Measurements from ENCODE around the gene CHAF1A. TPM values are rescaled to one million over a fixed set of nuclear protein-coding genes. Genes with fewer than 3 reads are reported as not detected.

Gene CHAF1A
- total and polyA plus RNA-seq, 2 experiments from 2014 or later = 113 to 125 TPM

DNA sequence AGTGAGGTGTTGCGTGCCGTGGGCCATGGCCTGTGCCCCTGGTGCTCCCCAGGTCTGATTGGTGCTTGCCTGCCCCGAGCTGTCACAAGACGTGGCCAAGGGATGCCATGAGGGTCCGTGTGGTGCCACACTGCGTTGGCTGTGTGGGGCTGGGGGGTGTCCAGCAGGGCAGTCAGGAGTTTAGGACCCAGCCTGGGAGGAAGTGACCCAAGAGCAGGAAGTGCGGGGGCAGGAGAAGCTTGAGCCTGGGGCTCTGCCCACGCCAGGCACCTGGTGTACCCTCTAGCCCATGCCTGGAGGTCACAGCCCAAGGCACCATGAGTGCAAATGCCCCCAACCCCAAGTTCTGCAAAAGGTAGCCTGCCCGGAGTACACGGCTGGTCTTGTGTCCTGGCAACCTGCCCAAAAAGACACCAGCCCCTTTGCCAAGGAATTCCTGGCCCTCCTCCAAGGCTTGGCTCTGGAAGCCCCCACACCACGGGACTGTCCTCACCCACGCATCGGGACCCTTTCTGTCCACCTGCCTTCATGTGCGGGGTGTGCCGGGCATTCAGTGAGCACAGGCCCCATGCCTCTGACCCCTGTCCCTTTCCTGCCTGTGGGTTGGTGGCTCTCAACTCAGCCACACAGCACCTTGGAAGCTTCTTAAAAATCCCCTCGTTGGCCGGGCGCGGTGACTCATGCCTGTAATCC, 34.2 kb upstream of the CHAF1A start (continued):
- TF ChIP-seq, protein P1, sequence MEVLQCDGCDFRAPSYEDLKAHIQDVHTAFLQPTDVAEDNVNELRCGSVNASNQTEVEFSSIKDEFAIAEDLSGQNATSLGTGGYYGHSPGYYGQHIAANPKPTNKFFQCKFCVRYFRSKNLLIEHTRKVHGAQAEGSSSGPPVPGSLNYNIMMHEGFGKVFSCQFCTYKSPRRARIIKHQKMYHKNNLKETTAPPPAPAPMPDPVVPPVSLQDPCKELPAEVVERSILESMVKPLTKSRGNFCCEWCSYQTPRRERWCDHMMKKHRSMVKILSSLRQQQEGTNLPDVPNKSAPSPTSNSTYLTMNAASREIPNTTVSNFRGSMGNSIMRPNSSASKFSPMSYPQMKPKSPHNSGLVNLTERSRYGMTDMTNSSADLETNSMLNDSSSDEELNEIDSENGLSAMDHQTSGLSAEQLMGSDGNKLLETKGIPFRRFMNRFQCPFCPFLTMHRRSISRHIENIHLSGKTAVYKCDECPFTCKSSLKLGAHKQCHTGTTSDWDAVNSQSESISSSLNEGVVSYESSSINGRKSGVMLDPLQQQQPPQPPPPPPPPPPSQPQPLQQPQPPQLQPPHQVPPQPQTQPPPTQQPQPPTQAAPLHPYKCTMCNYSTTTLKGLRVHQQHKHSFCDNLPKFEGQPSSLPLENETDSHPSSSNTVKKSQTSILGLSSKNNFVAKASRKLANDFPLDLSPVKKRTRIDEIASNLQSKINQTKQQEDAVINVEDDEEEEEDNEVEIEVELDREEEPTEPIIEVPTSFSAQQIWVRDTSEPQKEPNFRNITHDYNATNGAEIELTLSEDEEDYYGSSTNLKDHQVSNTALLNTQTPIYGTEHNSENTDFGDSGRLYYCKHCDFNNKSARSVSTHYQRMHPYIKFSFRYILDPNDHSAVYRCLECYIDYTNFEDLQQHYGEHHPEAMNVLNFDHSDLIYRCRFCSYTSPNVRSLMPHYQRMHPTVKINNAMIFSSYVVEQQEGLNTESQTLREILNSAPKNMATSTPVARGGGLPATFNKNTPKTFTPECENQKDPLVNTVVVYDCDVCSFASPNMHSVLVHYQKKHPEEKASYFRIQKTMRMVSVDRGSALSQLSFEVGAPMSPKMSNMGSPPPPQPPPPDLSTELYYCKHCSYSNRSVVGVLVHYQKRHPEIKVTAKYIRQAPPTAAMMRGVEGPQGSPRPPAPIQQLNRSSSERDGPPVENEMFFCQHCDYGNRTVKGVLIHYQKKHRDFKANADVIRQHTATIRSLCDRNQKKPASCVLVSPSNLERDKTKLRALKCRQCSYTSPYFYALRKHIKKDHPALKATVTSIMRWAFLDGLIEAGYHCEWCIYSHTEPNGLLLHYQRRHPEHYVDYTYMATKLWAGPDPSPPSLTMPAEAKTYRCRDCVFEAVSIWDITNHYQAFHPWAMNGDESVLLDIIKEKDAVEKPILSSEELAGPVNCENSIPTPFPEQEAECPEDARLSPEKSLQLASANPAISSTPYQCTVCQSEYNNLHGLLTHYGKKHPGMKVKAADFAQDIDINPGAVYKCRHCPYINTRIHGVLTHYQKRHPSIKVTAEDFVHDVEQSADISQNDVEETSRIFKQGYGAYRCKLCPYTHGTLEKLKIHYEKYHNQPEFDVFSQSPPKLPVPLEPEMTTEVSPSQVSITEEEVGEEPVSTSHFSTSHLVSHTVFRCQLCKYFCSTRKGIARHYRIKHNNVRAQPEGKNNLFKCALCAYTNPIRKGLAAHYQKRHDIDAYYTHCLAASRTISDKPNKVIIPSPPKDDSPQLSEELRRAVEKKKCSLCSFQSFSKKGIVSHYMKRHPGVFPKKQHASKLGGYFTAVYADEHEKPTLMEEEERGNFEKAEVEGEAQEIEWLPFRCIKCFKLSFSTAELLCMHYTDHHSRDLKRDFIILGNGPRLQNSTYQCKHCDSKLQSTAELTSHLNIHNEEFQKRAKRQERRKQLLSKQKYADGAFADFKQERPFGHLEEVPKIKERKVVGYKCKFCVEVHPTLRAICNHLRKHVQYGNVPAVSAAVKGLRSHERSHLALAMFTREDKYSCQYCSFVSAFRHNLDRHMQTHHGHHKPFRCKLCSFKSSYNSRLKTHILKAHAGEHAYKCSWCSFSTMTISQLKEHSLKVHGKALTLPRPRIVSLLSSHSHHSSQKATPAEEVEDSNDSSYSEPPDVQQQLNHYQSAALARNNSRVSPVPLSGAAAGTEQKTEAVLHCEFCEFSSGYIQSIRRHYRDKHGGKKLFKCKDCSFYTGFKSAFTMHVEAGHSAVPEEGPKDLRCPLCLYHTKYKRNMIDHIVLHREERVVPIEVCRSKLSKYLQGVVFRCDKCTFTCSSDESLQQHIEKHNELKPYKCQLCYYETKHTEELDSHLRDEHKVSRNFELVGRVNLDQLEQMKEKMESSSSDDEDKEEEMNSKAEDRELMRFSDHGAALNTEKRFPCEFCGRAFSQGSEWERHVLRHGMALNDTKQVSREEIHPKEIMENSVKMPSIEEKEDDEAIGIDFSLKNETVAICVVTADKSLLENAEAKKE (CRISPR knock-in tag; IDR thresholded peaks at IDR 0.05) = no peak
- no peak for TF ChIP-seq JUNB (IDR thresholded peaks at IDR 0.05; ENCODE audit: unreplicated experiment)
- TF ChIP-seq EZH2 (IDR thresholded peaks at IDR 0.05; ENCODE audit: low read depth, unreplicated experiment) = no peak

DNA sequence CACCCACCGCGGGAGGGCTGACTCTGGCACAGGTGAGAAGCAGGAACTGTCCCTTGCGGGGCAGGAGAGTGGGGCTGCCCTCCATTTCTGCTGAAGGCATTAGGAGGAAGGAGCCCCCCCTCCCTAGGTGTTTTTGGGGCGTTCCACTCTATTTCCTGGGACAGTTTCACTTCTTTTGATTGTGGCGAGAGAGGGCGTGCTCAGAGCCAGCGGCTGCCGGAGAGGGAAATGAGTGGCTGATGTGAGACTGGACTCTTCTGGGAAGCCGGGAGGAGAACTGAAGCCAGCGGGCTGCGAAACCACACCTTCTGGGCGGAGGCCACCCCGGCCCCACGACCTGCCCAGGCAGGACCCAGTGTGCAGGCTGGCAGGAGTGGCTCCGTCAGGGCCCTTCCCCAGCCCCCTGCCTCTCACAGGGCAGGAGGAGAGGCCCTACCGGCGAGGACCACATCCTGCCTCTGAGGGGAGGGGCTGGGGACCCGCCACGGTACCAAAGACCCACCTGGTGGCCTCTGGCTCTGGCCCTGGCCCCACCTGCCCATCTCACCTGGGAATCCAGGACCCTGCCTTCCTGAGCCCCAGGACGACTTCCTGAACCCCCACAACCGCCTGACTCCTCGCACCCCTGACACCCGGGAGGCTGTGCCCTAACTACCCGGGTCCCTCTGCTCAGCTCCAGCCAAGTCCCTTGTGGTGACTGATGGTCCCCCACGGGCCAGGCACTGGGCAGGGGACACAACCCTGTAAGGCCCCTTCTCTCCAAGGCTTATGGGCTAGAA, 33.1 kb upstream of the CHAF1A start:
- Histone ChIP-seq H3K36me3 (ENCODE audit: insufficient read depth) (no peaks in the 10 kb centered on the region), H3K9me2 (ENCODE audit: insufficient read depth) (no peaks in the 10 kb centered on the region), H3F3A (replicated peaks; ENCODE audit: low read depth) (peaks cover 8% of the 10 kb centered on the region; the same call in 1 of the 2 replicates), H3K79me2 (replicated peaks; ENCODE audit: insufficient read depth) (peaks cover 35% of the 10 kb centered on the region), H3K4me3 (no peak overlapping the region), H2AFZ (no peak overlapping the region), H3K27ac (ENCODE audit: low read depth) (peak overlapping the region; percentile 66; the same call in 1 of the 2 replicates), H3K27me3 (ENCODE audit: insufficient read depth) (no peaks in the 10 kb centered on the region), H3K4me1 (ENCODE audit: insufficient read depth) (peaks cover 10% of the 10 kb centered on the region), H4K20me1 (replicated peaks; ENCODE audit: insufficient read depth) (peaks cover 11% of the 10 kb centered on the region; the same call in 1 of the 2 replicates), H3K4me2 (peak overlapping the region; percentile 55; the same call in 1 of the 2 replicates)
- H3K4me3 Mint-ChIP-seq = peak overlapping the region; percentile 21; the same call in 1 of the 3 replicates
- peaks cover 26% of the 10 kb centered on the region for H3K27me3 Mint-ChIP-seq (ENCODE audit: insufficient read depth, low read depth, poor library complexity)
- ATAC-seq (peak; percentile 38), DNase-seq (ENCODE audit: low spot score) (peak; percentile 47)
- peak overlapping the region; percentile 94 for H3K27ac Mint-ChIP-seq
- peaks cover 28% of the 10 kb centered on the region for H3K4me1 Mint-ChIP-seq
- H3K9me3 Mint-ChIP-seq = no peaks in the 10 kb centered on the region
- no peaks in the 10 kb centered on the region for H3K36me3 Mint-ChIP-seq (ENCODE audit: low read depth)
- TF ChIP-seq ZNF331 (CRISPR knock-in tag; IDR thresholded peaks at IDR 0.05; ENCODE audit: low read depth) (no peak), EZH2phosphoT487 (IDR thresholded peaks at IDR 0.05; ENCODE audit: unreplicated experiment) (no peak)
- TF ChIP-seq, protein P2, sequence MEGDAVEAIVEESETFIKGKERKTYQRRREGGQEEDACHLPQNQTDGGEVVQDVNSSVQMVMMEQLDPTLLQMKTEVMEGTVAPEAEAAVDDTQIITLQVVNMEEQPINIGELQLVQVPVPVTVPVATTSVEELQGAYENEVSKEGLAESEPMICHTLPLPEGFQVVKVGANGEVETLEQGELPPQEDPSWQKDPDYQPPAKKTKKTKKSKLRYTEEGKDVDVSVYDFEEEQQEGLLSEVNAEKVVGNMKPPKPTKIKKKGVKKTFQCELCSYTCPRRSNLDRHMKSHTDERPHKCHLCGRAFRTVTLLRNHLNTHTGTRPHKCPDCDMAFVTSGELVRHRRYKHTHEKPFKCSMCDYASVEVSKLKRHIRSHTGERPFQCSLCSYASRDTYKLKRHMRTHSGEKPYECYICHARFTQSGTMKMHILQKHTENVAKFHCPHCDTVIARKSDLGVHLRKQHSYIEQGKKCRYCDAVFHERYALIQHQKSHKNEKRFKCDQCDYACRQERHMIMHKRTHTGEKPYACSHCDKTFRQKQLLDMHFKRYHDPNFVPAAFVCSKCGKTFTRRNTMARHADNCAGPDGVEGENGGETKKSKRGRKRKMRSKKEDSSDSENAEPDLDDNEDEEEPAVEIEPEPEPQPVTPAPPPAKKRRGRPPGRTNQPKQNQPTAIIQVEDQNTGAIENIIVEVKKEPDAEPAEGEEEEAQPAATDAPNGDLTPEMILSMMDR (conservative IDR thresholded peaks at IDR 0.05; ENCODE audit: low read depth in 2 of 2) = no peak
- TF ChIP-seq, protein P3, sequence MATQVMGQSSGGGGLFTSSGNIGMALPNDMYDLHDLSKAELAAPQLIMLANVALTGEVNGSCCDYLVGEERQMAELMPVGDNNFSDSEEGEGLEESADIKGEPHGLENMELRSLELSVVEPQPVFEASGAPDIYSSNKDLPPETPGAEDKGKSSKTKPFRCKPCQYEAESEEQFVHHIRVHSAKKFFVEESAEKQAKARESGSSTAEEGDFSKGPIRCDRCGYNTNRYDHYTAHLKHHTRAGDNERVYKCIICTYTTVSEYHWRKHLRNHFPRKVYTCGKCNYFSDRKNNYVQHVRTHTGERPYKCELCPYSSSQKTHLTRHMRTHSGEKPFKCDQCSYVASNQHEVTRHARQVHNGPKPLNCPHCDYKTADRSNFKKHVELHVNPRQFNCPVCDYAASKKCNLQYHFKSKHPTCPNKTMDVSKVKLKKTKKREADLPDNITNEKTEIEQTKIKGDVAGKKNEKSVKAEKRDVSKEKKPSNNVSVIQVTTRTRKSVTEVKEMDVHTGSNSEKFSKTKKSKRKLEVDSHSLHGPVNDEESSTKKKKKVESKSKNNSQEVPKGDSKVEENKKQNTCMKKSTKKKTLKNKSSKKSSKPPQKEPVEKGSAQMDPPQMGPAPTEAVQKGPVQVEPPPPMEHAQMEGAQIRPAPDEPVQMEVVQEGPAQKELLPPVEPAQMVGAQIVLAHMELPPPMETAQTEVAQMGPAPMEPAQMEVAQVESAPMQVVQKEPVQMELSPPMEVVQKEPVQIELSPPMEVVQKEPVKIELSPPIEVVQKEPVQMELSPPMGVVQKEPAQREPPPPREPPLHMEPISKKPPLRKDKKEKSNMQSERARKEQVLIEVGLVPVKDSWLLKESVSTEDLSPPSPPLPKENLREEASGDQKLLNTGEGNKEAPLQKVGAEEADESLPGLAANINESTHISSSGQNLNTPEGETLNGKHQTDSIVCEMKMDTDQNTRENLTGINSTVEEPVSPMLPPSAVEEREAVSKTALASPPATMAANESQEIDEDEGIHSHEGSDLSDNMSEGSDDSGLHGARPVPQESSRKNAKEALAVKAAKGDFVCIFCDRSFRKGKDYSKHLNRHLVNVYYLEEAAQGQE (IDR thresholded peaks at IDR 0.05; ENCODE audit: unreplicated experiment) = no peak

Measured in GM23338 (cell line).